SK-N-SH treated with all-trans-retinoic acid at 6 μM for 48 hours (cell line): ENCODE results near the gene EBF3.

Source experiments
- ATAC-seq: fragments of 200-7000 bp; cut with Tn5 transposase; 3 replicates; pipeline ENCODE4 v1.9.1; 2020; ENCODE audit warnings: mild to moderate bottlenecking, moderate library complexity
- ARNTL ChIP-seq: fragments of 450-650 bp; formaldehyde crosslinking; IDR thresholded peaks from 2 replicates; pipeline ENCODE4 v1.5.0; 2020; ENCODE audit warnings: low read depth, mild to moderate bottlenecking, moderate library complexity, borderline replicate concordance
- BACH2 ChIP-seq: fragments of 250-450 bp; sonication (Bioruptor Pico); IDR thresholded peaks from 2 replicates; pipeline ENCODE4 v1.9.0; 2021; ENCODE audit warnings: mild to moderate bottlenecking, borderline replicate concordance
- CSDC2 ChIP-seq: fragments of 250-450 bp; sonication (Bioruptor Pico); IDR thresholded peaks from 2 replicates; pipeline ENCODE4 v1.5.0; 2020; ENCODE audit warnings: mild to moderate bottlenecking, moderate library complexity
- CSRNP3 ChIP-seq: fragments of 250-450 bp; sonication (Bioruptor Pico); IDR thresholded peaks from 2 replicates; pipeline ENCODE4 v1.5.1; 2021; ENCODE audit warnings: mild to moderate bottlenecking, moderate library complexity
- ESRRG ChIP-seq: fragments of 250-450 bp; sonication (Bioruptor Pico); IDR thresholded peaks from 2 replicates; pipeline ENCODE4 v1.6.1; 2021; ENCODE audit warnings: mild to moderate bottlenecking
- GLIS3 ChIP-seq: fragments of 250-450 bp; sonication (Bioruptor Pico); IDR thresholded peaks from 2 replicates; pipeline ENCODE4 v1.5.0; 2020; ENCODE audit warnings: mild to moderate bottlenecking, moderate library complexity
- RARB ChIP-seq: fragments of 250-450 bp; sonication (Bioruptor Pico); IDR thresholded peaks from 2 replicates; pipeline ENCODE4 v1.8.0; 2021; ENCODE audit warnings: mild to moderate bottlenecking, moderate library complexity
- SNAI2 ChIP-seq: fragments of 250-450 bp; sonication (Bioruptor Pico); IDR thresholded peaks from 2 replicates; pipeline ENCODE4 v1.5.0; 2020; ENCODE audit warnings: mild to moderate bottlenecking, moderate library complexity
- TCF4 ChIP-seq: fragments of 250-450 bp; sonication (Bioruptor Pico); IDR thresholded peaks from 2 replicates; pipeline ENCODE4 v1.8.0; 2021; ENCODE audit warnings: mild to moderate bottlenecking, moderate library complexity, borderline replicate concordance
- TSHZ2 ChIP-seq: fragments of 250-450 bp; sonication (Bioruptor Pico); IDR thresholded peaks from 2 replicates; pipeline ENCODE4 v1.5.0; 2020; ENCODE audit warnings: mild to moderate bottlenecking, moderate library complexity
- ZFP30 ChIP-seq: fragments of 450-650 bp; formaldehyde crosslinking; IDR thresholded peaks from 2 replicates; pipeline ENCODE4 v1.5.0; 2022; ENCODE audit warnings: mild to moderate bottlenecking, moderate library complexity
- ZNF565 ChIP-seq: fragments of 450-650 bp; formaldehyde crosslinking; conservative IDR thresholded peaks from 2 replicates; pipeline ENCODE4 v1.5.0; 2020; ENCODE audit warnings: low read depth, mild to moderate bottlenecking, moderate library complexity
- ZNF70 ChIP-seq: fragments of 450-650 bp; formaldehyde crosslinking; IDR thresholded peaks from 2 replicates; pipeline ENCODE4 v1.5.0; 2020; ENCODE audit warnings: mild to moderate bottlenecking, moderate library complexity
- ZNF8 ChIP-seq: fragments of 450-650 bp; formaldehyde crosslinking; IDR thresholded peaks from 2 replicates; pipeline ENCODE4 v1.5.0; 2020; ENCODE audit warnings: mild to moderate bottlenecking, moderate library complexity
- TF ChIP-seq, protein P1 (sequence below): fragments of 250-450 bp; sonication (Bioruptor Pico); IDR thresholded peaks from 2 replicates; pipeline ENCODE4 v1.8.0; 2020; ENCODE audit warnings: mild to moderate bottlenecking, moderate library complexity, borderline replicate concordance

The EBF3 gene

DNA sequence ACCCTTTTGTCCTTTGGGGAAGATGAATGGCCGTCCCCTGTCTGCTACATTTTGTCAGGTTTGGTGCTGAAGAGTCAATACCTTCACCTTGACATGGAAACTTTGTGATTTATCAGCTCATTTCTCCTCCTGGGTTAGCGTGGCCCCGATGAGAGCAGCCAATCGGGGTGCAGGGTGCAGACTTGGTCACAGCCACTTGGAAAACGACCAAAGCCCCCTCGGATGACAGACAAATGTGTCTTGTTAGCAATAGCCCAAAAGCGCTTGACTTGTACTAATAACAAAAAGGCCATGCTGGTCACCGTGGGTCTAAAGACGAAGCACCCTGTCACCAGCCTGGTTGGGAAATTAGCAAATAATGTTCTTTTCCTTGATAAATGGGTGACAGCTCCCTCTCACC, 103.7 kb downstream of the EBF3 start:
- no peak for TF ChIP-seq ZFP30 (CRISPR knock-in tag)
- no peak for TF ChIP-seq CSDC2 (CRISPR knock-in tag)
- TF ChIP-seq RARB (CRISPR knock-in tag), result no peak
- TF ChIP-seq CSRNP3 (CRISPR knock-in tag), result no peak
- no peak for TF ChIP-seq ZNF70
- no peak for TF ChIP-seq ARNTL (CRISPR knock-in tag)
- no peak for TF ChIP-seq BACH2 (CRISPR knock-in tag)
- TF ChIP-seq TSHZ2, result no peak
- TF ChIP-seq, all 23 proteins: peak for 0

DNA sequence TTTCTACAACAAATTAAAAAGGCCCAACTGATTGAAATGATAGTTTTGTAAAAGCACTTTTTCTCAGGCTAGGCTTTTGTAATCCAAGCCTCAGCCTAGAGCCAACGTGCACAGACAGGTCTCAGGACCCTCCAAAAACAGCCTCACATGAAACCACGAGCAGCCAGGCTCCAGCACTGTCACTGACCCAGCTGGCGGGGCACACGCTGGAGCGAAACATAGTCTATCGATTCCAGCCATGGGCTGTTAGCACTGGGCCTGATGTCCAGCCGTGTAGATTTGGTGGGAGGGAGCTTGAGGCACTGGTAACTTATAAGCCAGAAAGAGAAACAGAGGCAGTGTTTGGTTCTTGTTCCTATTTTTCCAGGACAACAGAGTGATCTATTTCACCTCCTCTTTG, 104.5 kb downstream of the EBF3 start:
- no peak for ATAC-seq
- TF ChIP-seq, protein P1, sequence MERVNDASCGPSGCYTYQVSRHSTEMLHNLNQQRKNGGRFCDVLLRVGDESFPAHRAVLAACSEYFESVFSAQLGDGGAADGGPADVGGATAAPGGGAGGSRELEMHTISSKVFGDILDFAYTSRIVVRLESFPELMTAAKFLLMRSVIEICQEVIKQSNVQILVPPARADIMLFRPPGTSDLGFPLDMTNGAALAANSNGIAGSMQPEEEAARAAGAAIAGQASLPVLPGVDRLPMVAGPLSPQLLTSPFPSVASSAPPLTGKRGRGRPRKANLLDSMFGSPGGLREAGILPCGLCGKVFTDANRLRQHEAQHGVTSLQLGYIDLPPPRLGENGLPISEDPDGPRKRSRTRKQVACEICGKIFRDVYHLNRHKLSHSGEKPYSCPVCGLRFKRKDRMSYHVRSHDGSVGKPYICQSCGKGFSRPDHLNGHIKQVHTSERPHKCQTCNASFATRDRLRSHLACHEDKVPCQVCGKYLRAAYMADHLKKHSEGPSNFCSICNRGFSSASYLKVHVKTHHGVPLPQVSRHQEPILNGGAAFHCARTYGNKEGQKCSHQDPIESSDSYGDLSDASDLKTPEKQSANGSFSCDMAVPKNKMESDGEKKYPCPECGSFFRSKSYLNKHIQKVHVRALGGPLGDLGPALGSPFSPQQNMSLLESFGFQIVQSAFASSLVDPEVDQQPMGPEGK (CRISPR knock-in tag), result no peak
- TF ChIP-seq GLIS3 (CRISPR knock-in tag), result no peak

More for the DNA sequence above, 103.7 kb downstream of the EBF3 start:
- no peak for ATAC-seq

- ATAC-seq, result no peak
- TF ChIP-seq SNAI2 (no peak), ZNF565 (CRISPR knock-in tag) (no peak), CSDC2 (CRISPR knock-in tag) (no peak), TCF4 (no peak), ARNTL (CRISPR knock-in tag) (no peak), CSRNP3 (CRISPR knock-in tag) (no peak), GLIS3 (CRISPR knock-in tag) (no peak), ESRRG (CRISPR knock-in tag) (no peak), ZNF70 (no peak)
- TF ChIP-seq, protein P1 (CRISPR knock-in tag), result no peak
- TF ChIP-seq, all 23 proteins: peak for 0
Measured at GRCh38 chr10:129857242-129857960, 106.7 kb downstream of the EBF3 start.

DNA sequence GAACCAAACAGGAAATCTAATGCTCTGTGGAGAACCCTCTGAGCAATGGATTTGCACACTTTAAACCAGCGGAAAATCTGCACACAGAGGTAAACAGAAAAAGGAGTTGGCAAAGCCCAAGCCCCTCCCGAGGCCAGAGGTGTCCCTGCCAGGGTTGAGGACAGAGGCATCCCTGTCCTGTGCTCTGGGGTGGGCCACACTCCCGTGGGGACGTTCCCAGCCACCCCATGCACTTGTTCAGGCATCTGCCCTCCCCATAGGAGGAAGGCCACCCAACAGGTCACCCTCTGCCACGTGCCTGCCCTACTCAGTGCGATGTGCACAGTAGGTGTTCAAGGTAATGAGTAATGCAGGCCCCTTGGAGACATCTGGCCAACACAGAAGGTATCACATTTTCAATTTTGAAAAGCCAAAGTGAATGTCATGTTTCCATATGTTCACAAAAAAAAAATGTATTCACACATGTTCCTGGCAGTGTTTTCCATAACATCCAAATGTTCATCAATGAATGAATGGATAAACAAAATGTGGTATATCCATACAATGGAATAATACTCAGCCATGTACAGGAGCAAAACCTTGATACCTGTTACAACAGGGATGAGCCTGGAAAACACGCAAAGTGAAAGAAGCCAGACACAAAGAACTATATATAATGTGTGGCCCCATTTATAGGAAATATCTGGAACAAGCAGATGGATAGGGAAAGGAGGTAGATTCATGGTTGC, 108.1 kb downstream of the EBF3 start:
- TF ChIP-seq RARB (CRISPR knock-in tag), result no peak
- TF ChIP-seq GLIS3 (CRISPR knock-in tag), result no peak
- peak; percentile 90 for TF ChIP-seq ZNF8 (CRISPR knock-in tag)
- ATAC-seq, result no peak
